IgD-negative memory B cell (primary cell): ENCODE measurements around the gene BCLAF1. TPM values are rescaled to one million over a fixed set of nuclear protein-coding genes. Genes with fewer than 3 reads are reported as not detected.
"Not testable (repeated sequence)": the region's sequence is repeated elsewhere in the genome, so short reads cannot be mapped to it uniquely, and the experiment has no call there.

ENCODE experiments used
- H3K27ac Mint-ChIP-seq, 3 donors: one replicate each; pipeline ENCODE4 v1.8.0; 2020 to 2022; ENCODE audit warnings: mild to moderate bottlenecking in 3 of 3, mixed read lengths in 3 of 3, moderate library complexity in 1 of 3
- H3K27me3 Mint-ChIP-seq: one replicate; pipeline ENCODE4 v1.8.0; 2021; ENCODE audit warnings: mixed read lengths
- H3K36me3 Mint-ChIP-seq: one replicate; pipeline ENCODE4 v1.8.0; 2020; ENCODE audit warnings: mild to moderate bottlenecking, mixed read lengths
- H3K4me1 Mint-ChIP-seq, 3 donors: one replicate each; pipeline ENCODE4 v1.8.0; 2020 to 2022; ENCODE audit warnings: mixed read lengths in 3 of 3, mild to moderate bottlenecking in 1 of 3
- H3K4me3 Mint-ChIP-seq, 4 donors: one replicate each; pipeline ENCODE4 v1.8.0; 2020 to 2022; ENCODE audit warnings: mild to moderate bottlenecking in 4 of 4, mixed read lengths in 4 of 4, moderate library complexity in 3 of 4
- H3K9me3 Mint-ChIP-seq, 3 donors: one replicate each; pipeline ENCODE4 v1.8.0; 2020 to 2021; ENCODE audit warnings: mixed read lengths in 3 of 3, mild to moderate bottlenecking in 1 of 3
- polyA plus RNA-seq: library from polyadenylated mRNA; unstranded; fragments of 300-500 nt; fragmentation: Illumina TruSeq; gene quantifications from one replicate; pipeline ENCODE4 v1.2.3, GENCODE V29; 2021

BCLAF1 gene
- polyA plus RNA-seq, 1 donor from 2014 or later = 137 TPM

- Mint-ChIP-seq H3K4me1 (no peaks in the 10 kb centered on the region), H3K27ac (no peak overlapping the region), H3K9me3 (no peaks in the 10 kb centered on the region), H3K36me3 (no peaks in the 10 kb centered on the region), H3K4me3 (no peak overlapping the region), H3K27me3 (no peaks in the 10 kb centered on the region)
Observed at GRCh38 chr6:136319732-136320131, 30.1 kb upstream of the BCLAF1 start.

GRCh38 chr6:136318676-136319075 lies 29.0 kb upstream of the BCLAF1 start:
- Mint-ChIP-seq H3K9me3 (no peaks in the 10 kb centered on the region), H3K4me1 (no peaks in the 10 kb centered on the region), H3K27ac (peak overlapping the region in 1 of 3 donors; percentile 31), H3K4me3 (no peak overlapping the region), H3K36me3 (no peaks in the 10 kb centered on the region), H3K27me3 (no peaks in the 10 kb centered on the region)

GRCh38 chr6:136317971-136318370 lies 28.3 kb upstream of the BCLAF1 start:
- no peaks in the 10 kb centered on the region for H3K36me3 Mint-ChIP-seq
- H3K27ac Mint-ChIP-seq = no peak overlapping the region
- H3K4me3 Mint-ChIP-seq = no peak overlapping the region
- H3K27me3 Mint-ChIP-seq = peaks cover 6% of the 10 kb centered on the region
- H3K4me1 Mint-ChIP-seq = no peaks in the 10 kb centered on the region
- no peaks in the 10 kb centered on the region for H3K9me3 Mint-ChIP-seq

GRCh38 chr6:136317021-136317694 lies 27.5 kb upstream of the BCLAF1 start:
- Mint-ChIP-seq H3K27ac (no peak overlapping the region), H3K36me3 (no peaks in the 10 kb centered on the region), H3K9me3 (no peaks in the 10 kb centered on the region), H3K27me3 (peaks cover 7% of the 10 kb centered on the region), H3K4me3 (no peak overlapping the region), H3K4me1 (no peaks in the 10 kb centered on the region)

GRCh38 chr6:136315594-136315993 lies 25.9 kb upstream of the BCLAF1 start:
- no peaks in the 10 kb centered on the region for H3K4me1 Mint-ChIP-seq
- H3K4me3 Mint-ChIP-seq = no peak overlapping the region
- H3K36me3 Mint-ChIP-seq = peaks cover 4% of the 10 kb centered on the region
- no peaks in the 10 kb centered on the region for H3K9me3 Mint-ChIP-seq
- H3K27ac Mint-ChIP-seq = no peak overlapping the region
- H3K27me3 Mint-ChIP-seq = peaks cover 7% of the 10 kb centered on the region

GRCh38 chr6:136312975-136313374 lies 23.3 kb upstream of the BCLAF1 start:
- Mint-ChIP-seq H3K27me3 (peaks cover 7% of the 10 kb centered on the region), H3K4me1 (no peaks in the 10 kb centered on the region), H3K36me3 (peaks cover 4% of the 10 kb centered on the region), H3K27ac (no peak overlapping the region), H3K9me3 (no peaks in the 10 kb centered on the region), H3K4me3 (no peak overlapping the region)

GRCh38 chr6:136309729-136310311 lies 20.2 kb upstream of the BCLAF1 start:
- H3K36me3 Mint-ChIP-seq = peaks cover 4% of the 10 kb centered on the region
- H3K4me1 Mint-ChIP-seq = no peaks in the 10 kb centered on the region
- H3K27me3 Mint-ChIP-seq = peaks cover 7% of the 10 kb centered on the region
- no peak overlapping the region for H3K4me3 Mint-ChIP-seq
- no peak overlapping the region for H3K27ac Mint-ChIP-seq
- H3K9me3 Mint-ChIP-seq = no peaks in the 10 kb centered on the region

GRCh38 chr6:136309171-136309570 lies 19.5 kb upstream of the BCLAF1 start:
- H3K9me3 Mint-ChIP-seq = no peaks in the 10 kb centered on the region
- H3K27ac Mint-ChIP-seq = no peak overlapping the region
- no peak overlapping the region for H3K4me3 Mint-ChIP-seq

GRCh38 chr6:136308469-136308868 lies 18.8 kb upstream of the BCLAF1 start:
- not testable (repeated sequence) for H3K27ac Mint-ChIP-seq, H3K4me3 Mint-ChIP-seq, H3K27me3 Mint-ChIP-seq, H3K9me3 Mint-ChIP-seq, H3K4me1 Mint-ChIP-seq, H3K36me3 Mint-ChIP-seq

More at GRCh38 chr6:136309171-136309570, 19.5 kb upstream of the BCLAF1 start:
- Mint-ChIP-seq H3K4me1 (no peaks in the 10 kb centered on the region), H3K36me3 (peaks cover 4% of the 10 kb centered on the region), H3K27me3 (peaks cover 7% of the 10 kb centered on the region)

GRCh38 chr6:136307351-136307750 lies 17.7 kb upstream of the BCLAF1 start:
- Mint-ChIP-seq H3K9me3 (no peaks in the 10 kb centered on the region), H3K36me3 (peaks cover 4% of the 10 kb centered on the region), H3K27ac (no peak overlapping the region), H3K4me3 (no peak overlapping the region), H3K4me1 (no peaks in the 10 kb centered on the region), H3K27me3 (no peaks in the 10 kb centered on the region)

- no peaks in the 10 kb centered on the region for H3K4me1 Mint-ChIP-seq
- no peak overlapping the region for H3K4me3 Mint-ChIP-seq
- H3K36me3 Mint-ChIP-seq = no peaks in the 10 kb centered on the region
- no peak overlapping the region for H3K27ac Mint-ChIP-seq
- H3K27me3 Mint-ChIP-seq = no peaks in the 10 kb centered on the region
- no peaks in the 10 kb centered on the region for H3K9me3 Mint-ChIP-seq
Observed at GRCh38 chr6:136306466-136306865, 16.8 kb upstream of the BCLAF1 start.

GRCh38 chr6:136304410-136304809 lies 14.8 kb upstream of the BCLAF1 start:
- H3K27me3 Mint-ChIP-seq = no peaks in the 10 kb centered on the region
- H3K4me3 Mint-ChIP-seq = no peak overlapping the region
- no peaks in the 10 kb centered on the region for H3K36me3 Mint-ChIP-seq
- no peak overlapping the region for H3K27ac Mint-ChIP-seq
- H3K9me3 Mint-ChIP-seq = no peaks in the 10 kb centered on the region
- no peaks in the 10 kb centered on the region for H3K4me1 Mint-ChIP-seq

GRCh38 chr6:136303516-136303915 lies 13.9 kb upstream of the BCLAF1 start:
- Mint-ChIP-seq H3K27ac (no peak overlapping the region), H3K9me3 (no peaks in the 10 kb centered on the region), H3K36me3 (no peaks in the 10 kb centered on the region), H3K27me3 (no peaks in the 10 kb centered on the region), H3K4me3 (no peak overlapping the region), H3K4me1 (no peaks in the 10 kb centered on the region)

GRCh38 chr6:136294621-136295020 lies 5.0 kb upstream of the BCLAF1 start:
- Mint-ChIP-seq H3K9me3 (peaks cover 0 to 2% (median 0%) of the 10 kb centered on the region in 3 donors), H3K36me3 (peaks cover 3% of the 10 kb centered on the region), H3K4me1 (peaks cover 5 to 9% (median 6%) of the 10 kb centered on the region in 3 donors), H3K4me3 (no peak overlapping the region), H3K27me3 (no peaks in the 10 kb centered on the region), H3K27ac (peak overlapping the region in 1 of 3 donors; percentile 50)

- Mint-ChIP-seq H3K27me3 (peaks cover 1% of the 10 kb centered on the region), H3K36me3 (no peaks in the 10 kb centered on the region), H3K27ac (peak overlapping the region; percentile 100), H3K4me1 (peaks cover 18 to 25% (median 22%) of the 10 kb centered on the region in 3 donors), H3K9me3 (no peaks in the 10 kb centered on the region), H3K4me3 (peak overlapping the region; percentile 96 to 100 (median 98))
Observed at GRCh38 chr6:136290410-136291010, 864 bp upstream of the BCLAF1 start.

GRCh38 chr6:136289327-136289578 lies 393 bp downstream of the BCLAF1 start:
- H3K4me1 Mint-ChIP-seq = peaks cover 30 to 37% (median 35%) of the 10 kb centered on the region in 3 donors
- peaks cover 1% of the 10 kb centered on the region for H3K27me3 Mint-ChIP-seq
- H3K27ac Mint-ChIP-seq = peak overlapping the region; percentile 100

More at GRCh38 chr6:136289327-136289578, 393 bp downstream of the BCLAF1 start:
- Mint-ChIP-seq H3K4me3 (peak overlapping the region; percentile 96 to 100 (median 98)), H3K9me3 (no peaks in the 10 kb centered on the region), H3K36me3 (no peaks in the 10 kb centered on the region)
